Ovary (tissue), 10 donors: ENCODE measurements around the gene YARS2. TPM values are rescaled to one million over a fixed set of nuclear protein-coding genes. Genes with fewer than 3 reads are reported as not detected.

Source experiments
- DNase-seq, 5 donors: peaks; one replicate each; pipeline ENCODE4 v3.0.0-alpha.2; 2019 to 2020
- H3K27ac ChIP-seq, 2 donors: fragments of 200-600 bp; one replicate each; pipeline versions ENCODE4 v1.5.1 to v1.8.0; 2019 to 2022
- H3K27me3 ChIP-seq: fragments of 200-600 bp; one replicate; pipeline ENCODE4 v1.8.0; 2022
- H3K36me3 ChIP-seq: fragments of 200-600 bp; sonication (generic); one replicate; pipeline ENCODE4 v1.5.1; 2019
- H3K4me1 ChIP-seq: one replicate; pipeline ENCODE4 v1.8.1; 2013; ENCODE audit warnings: mild to moderate bottlenecking, moderate library complexity; ENCODE audit not compliant: insufficient read depth
- H3K4me3 ChIP-seq: fragments of 200-600 bp; sonication (generic); one replicate; pipeline ENCODE4 v1.5.1; 2017
- H3K9me3 ChIP-seq, 2 donors: fragments of 200-600 bp in 1 of 2; sonication (generic) in 1 of 2; one replicate each; pipeline versions ENCODE4 v1.5.1 to v1.8.1; 2013 to 2019; ENCODE audit warnings: mild to moderate bottlenecking in 1 of 2, moderate library complexity in 1 of 2
- CTCF ChIP-seq, 3 donors: fragments of 450-650 bp in 2 of 3; fragments of 200-600 bp in 1 of 3; IDR thresholded peaks; one replicate each; pipeline versions ENCODE4 v1.5.1 to v1.8.0; 2016 to 2022; ENCODE audit warnings: antibody characterized with exemption in 3 of 3, mild to moderate bottlenecking in 1 of 3
- EP300 ChIP-seq: sonication (generic); formaldehyde crosslinking; IDR thresholded peaks from one replicate; pipeline ENCODE4 v1.6.1; 2017; ENCODE audit warnings: antibody characterized with exemption
- POLR2A ChIP-seq: fragments of 450-650 bp; IDR thresholded peaks from one replicate; pipeline ENCODE4 v1.6.1; 2017; ENCODE audit warnings: antibody characterized with exemption, mild to moderate bottlenecking, moderate library complexity
- WGBS, 3 donors: extraction: QIAGEN DNeasy Blood & Tissue Kit in 1 of 3; methylation state at CpG; one replicate each; pipeline versions ENCODE4 v1.1.5 to v1.1.7; 2013 to 2017; 5-methylcytosine and 5-hydroxymethylcytosine counted together
- intact Hi-C, 4 donors: fragments of 100-400 bp; cut with DNase I; formaldehyde crosslinking; loops; one replicate each; pipeline versions ENCODE4 v1.11.0 to v1.15.1; 2022 to 2023
- long read RNA-seq, 3 donors: library from polyadenylated mRNA in 2 of 3; unstranded in 2 of 3; transcript quantifications; one replicate each; pipeline ENCODE4 v2.0.0 and lab custom pipeline, GENCODE V29; 2021 to 2026
- polyA plus RNA-seq, 2 donors: library from polyadenylated mRNA; stranded (reverse); fragments of 200-250 nt in 1 of 2; fragments of 350-450 nt in 1 of 2; fragmentation: Illumina TruSeq in 1 of 2; extraction: RNeasy Lipid Tissue Mini Kit (QIAGEN cat#74804) in 1 of 2; gene quantifications; one replicate each; pipeline ENCODE4 v1.2.3, GENCODE V29; 2013 to 2014
- total RNA-seq, 7 donors: library from RNA; depleted of rRNA in 2 of 7; stranded (reverse); fragments of >200 nt in 2 of 7; fragmentation: NEBNext Ultra II Directional in 3 of 7; extraction: Animal tissue kit (Norgen Biotek cat#: 25700) in 3 of 7; gene quantifications; one replicate each; pipeline versions ENCODE4 v1.1.0 to v1.2.4, GENCODE V29; 2016 to 2023
- donor health status: DM: no; HTN: no; CAD: no; lungs with moderate emphysema.
- donor health status: DM: no; HTN: no; CAD: no.
- donor health status: Bipolar disorder and iron deficiency.
- donor health status: DM: yes; HTN: yes; CAD: no.
- donor health status: DM: no; HTN: no; CAD: no.
- donor health status: DM: yes; HTN: yes; CAD: no.

YARS2 gene
- total RNA-seq (10 to 100 TPM; 10.6 to 19.8 (median 12.9) TPM), polyA plus RNA-seq (10 to 100 TPM in 1 of 2 donors, 1 to 10 TPM in 1; 9.4 to 20.6 TPM)
- long read RNA-seq, donor 1, transcript YARS2-201 (5 exons, 2,122 nt): major isoform, 73 of 96 reads
- long read RNA-seq, donor 1, partial matches to known transcripts: 3 of 96 reads
- long read RNA-seq, donor 1, other reads (novel, unspliced or antisense): 20 of 96 reads
- long read RNA-seq, donor 2, transcript YARS2-201 (5 exons, 2,122 nt): major isoform, 9 of 9 reads
- long read RNA-seq, donor 2, partial matches to known transcripts: 0 of 9 reads
- long read RNA-seq, donor 2, other reads (novel, unspliced or antisense): 0 of 9 reads
- long read RNA-seq, donor 3, transcript YARS2-201 (5 exons, 2,122 nt): major isoform, 13 of 19 reads
- long read RNA-seq, donor 3, partial matches to known transcripts: 0 of 19 reads
- long read RNA-seq, donor 3, other reads (novel, unspliced or antisense): 6 of 19 reads

GRCh38 chr12:32755654-32756475 lies at the start of gene YARS2:
YARS2 (minus strand) TSS chr12:32755897; CDS start chr12:32755874, 23 bp downstream.
- peak; percentile 90 to 95 (median 94) for DNase-seq
- WGBS, 3 donors: 0 to 1% (median 0%) methylated on average over 39 of the region's 39 CpGs

GRCh38 chr12:32804301-32804700 lies 48.6 kb upstream of the YARS2 start:
- no peaks in the 10 kb centered on the region for H3K36me3 ChIP-seq
- intact Hi-C loops: no loop called here
- H3K27me3 ChIP-seq: no peaks in the 10 kb centered on the region
- 88 to 95% (median 91%) methylated on average over 3 of the region's 3 CpGs for WGBS, 3 donors
- no peaks in the 10 kb centered on the region for H3K4me1 ChIP-seq
- H3K9me3 ChIP-seq: no peaks in the 10 kb centered on the region
- no peak for TF ChIP-seq EP300
- TF ChIP-seq CTCF (IDR thresholded peaks at IDR 0.05): no peak
- TF ChIP-seq POLR2A: no peak
- DNase-seq: no peak
- no peak overlapping the region for H3K27ac ChIP-seq
- no peak overlapping the region for H3K4me3 ChIP-seq

More at GRCh38 chr12:32755654-32756475, at the start of gene YARS2:
- Histone ChIP-seq H3K9me3 (no peaks in the 10 kb centered on the region), H3K36me3 (no peaks in the 10 kb centered on the region), H3K4me3 (peak within 1 kb of the TSS; percentile 64), H3K27ac (peak within 1 kb of the TSS; percentile 85 to 87), H3K27me3 (no peaks in the 10 kb centered on the region), H3K4me1 (peaks cover 1% of the 10 kb centered on the region)
- intact Hi-C loops: loop anchor here in 3 of 4 donors (1.0 to 10.0 kb wide), 3 partner anchors 161 to 1269 kb away; partner anchors contain the start of gene ALG10 (in 1 of the 3)
- TF ChIP-seq EP300 (no peak), POLR2A (peak; percentile 65), CTCF (IDR thresholded peaks at IDR 0.05) (peak; percentile 72 to 86 (median 86))

- Histone ChIP-seq H3K27ac (no peak overlapping the region), H3K4me3 (no peak overlapping the region), H3K36me3 (no peaks in the 10 kb centered on the region), H3K9me3 (no peaks in the 10 kb centered on the region), H3K27me3 (no peaks in the 10 kb centered on the region), H3K4me1 (no peaks in the 10 kb centered on the region)
- intact Hi-C loops: no loop called here
- no peak for TF ChIP-seq POLR2A
- no peak for TF ChIP-seq CTCF (IDR thresholded peaks at IDR 0.05)
- WGBS, 3 donors: 76 to 89% (median 86%) methylated on average over 5 of the region's 5 CpGs
- no peak for DNase-seq
Observed at GRCh38 chr12:32801269-32801980, 45.7 kb upstream of the YARS2 start.

GRCh38 chr12:32794281-32794680 lies 38.6 kb upstream of the YARS2 start:
- WGBS, 3 donors: 6 to 29% (median 11%) methylated on average over 4 of the region's 4 CpGs

More at GRCh38 chr12:32794281-32794680, 38.6 kb upstream of the YARS2 start:
- intact Hi-C loops: no loop called here
- no peaks in the 10 kb centered on the region for H3K9me3 ChIP-seq
- DNase-seq: no peak
- H3K4me3 ChIP-seq: no peak overlapping the region
- TF ChIP-seq CTCF (IDR thresholded peaks at IDR 0.05) (no peak), POLR2A (no peak), EP300 (no peak)
- H3K27ac ChIP-seq: no peak overlapping the region
- H3K27me3 ChIP-seq: no peaks in the 10 kb centered on the region
- no peaks in the 10 kb centered on the region for H3K36me3 ChIP-seq
- H3K4me1 ChIP-seq: no peaks in the 10 kb centered on the region
